SK-N-SH (cell line): Measurements from ENCODE around the gene SCT.

ENCODE experiments used
- CHD2 ChIP-seq: fragments of 150-350 bp; IDR thresholded peaks from 2 replicates; pipeline ENCODE4 v1.6.1; 2018; ENCODE audit warnings: low read length; ENCODE audit not compliant: partially characterized antibody
- EP300 ChIP-seq, 2 experiments: IDR thresholded peaks; 2 replicates each; pipeline versions ENCODE4 v1.4.0 to v1.6.1; 2012; ENCODE audit warnings: borderline replicate concordance in 1 of 2, low read depth in 1 of 2, low read length in 1 of 2
- MXI1 ChIP-seq: IDR thresholded peaks from 2 replicates; pipeline ENCODE4 v1.6.1; 2012; ENCODE audit warnings: mild to moderate bottlenecking, low read depth, low read length, improper control_type of control experiment
- POLR2AphosphoS5 ChIP-seq: IDR thresholded peaks from 2 replicates; pipeline ENCODE4 v1.6.1; 2012; ENCODE audit warnings: low read depth, low read length
- YY1 ChIP-seq: IDR thresholded peaks from 2 replicates; pipeline ENCODE4 v1.4.0; 2012; ENCODE audit warnings: low read depth, mild to moderate bottlenecking
- TF ChIP-seq, protein P1 (sequence below): IDR thresholded peaks from 2 replicates; pipeline ENCODE4 v1.4.0; 2012; ENCODE audit warnings: low read depth
- TF ChIP-seq, protein P2 (sequence below): fragments of 200-600 bp; sonication (generic); IDR thresholded peaks from 2 replicates; pipeline ENCODE4 v1.6.1; 2017; ENCODE audit warnings: antibody characterized with exemption, mild to moderate bottlenecking, moderate library complexity

DNA sequence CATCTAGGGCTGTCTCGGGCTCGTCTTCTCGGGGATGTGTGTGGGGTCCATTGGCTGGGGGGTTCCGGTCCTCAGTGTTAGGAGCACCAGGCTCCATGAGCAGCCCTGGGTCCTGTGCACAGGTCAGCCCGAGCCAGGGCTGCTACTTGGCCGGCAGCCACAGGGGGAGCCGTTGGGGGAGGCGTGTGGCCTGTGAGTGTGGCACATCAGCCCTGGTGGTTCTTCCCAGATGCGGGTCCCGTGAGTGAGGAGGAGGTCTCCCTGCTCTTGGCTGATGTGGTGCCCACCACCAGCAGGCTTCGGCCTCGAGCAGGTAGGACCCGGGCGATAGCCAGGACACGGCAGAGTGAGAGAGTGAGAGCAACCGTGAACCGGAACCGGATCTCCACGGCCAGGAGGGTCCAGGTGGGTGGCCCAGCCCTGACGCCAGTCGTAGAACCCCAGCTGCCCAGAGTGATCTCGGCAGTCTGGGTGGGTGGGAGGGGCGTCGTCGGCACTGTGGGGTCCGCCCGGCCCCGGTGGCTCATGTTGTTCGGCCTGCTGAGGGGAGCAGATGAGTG is 29.7 kb downstream of the SCT start:
- TF ChIP-seq CHD2, result no peak
- TF ChIP-seq EP300 (IDR thresholded peaks at IDR 0.05; ENCODE audit: borderline replicate concordance in 1 of 2, low read depth in 1 of 2, low read length in 1 of 2), result no peak
- TF ChIP-seq POLR2AphosphoS5, result no peak
- TF ChIP-seq YY1, result no peak
- TF ChIP-seq, protein P1, sequence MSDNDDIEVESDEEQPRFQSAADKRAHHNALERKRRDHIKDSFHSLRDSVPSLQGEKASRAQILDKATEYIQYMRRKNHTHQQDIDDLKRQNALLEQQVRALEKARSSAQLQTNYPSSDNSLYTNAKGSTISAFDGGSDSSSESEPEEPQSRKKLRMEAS, result no peak
- no peak for TF ChIP-seq MXI1
- TF ChIP-seq, protein P2, sequence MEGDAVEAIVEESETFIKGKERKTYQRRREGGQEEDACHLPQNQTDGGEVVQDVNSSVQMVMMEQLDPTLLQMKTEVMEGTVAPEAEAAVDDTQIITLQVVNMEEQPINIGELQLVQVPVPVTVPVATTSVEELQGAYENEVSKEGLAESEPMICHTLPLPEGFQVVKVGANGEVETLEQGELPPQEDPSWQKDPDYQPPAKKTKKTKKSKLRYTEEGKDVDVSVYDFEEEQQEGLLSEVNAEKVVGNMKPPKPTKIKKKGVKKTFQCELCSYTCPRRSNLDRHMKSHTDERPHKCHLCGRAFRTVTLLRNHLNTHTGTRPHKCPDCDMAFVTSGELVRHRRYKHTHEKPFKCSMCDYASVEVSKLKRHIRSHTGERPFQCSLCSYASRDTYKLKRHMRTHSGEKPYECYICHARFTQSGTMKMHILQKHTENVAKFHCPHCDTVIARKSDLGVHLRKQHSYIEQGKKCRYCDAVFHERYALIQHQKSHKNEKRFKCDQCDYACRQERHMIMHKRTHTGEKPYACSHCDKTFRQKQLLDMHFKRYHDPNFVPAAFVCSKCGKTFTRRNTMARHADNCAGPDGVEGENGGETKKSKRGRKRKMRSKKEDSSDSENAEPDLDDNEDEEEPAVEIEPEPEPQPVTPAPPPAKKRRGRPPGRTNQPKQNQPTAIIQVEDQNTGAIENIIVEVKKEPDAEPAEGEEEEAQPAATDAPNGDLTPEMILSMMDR, result peak; percentile 21; the same call in 1 of the 2 replicates
